Adrenal gland (tissue), 12 donors: ENCODE results near the gene INAFM2. TPM values are rescaled to one million over a fixed set of nuclear protein-coding genes. Genes with fewer than 3 reads are reported as not detected.

Experiments
- DNase-seq, 7 donors: peaks; one replicate each; pipeline ENCODE4 v3.0.0-alpha.2; 2019 to 2020
- H3K27ac ChIP-seq, 5 donors: fragments of 200-600 bp; sonication (generic) in 4 of 5; 1 replicate in 3 of 5; 2 replicates in 2 of 5; pipeline versions ENCODE4 v1.5.1 to v1.8.0; 2016 to 2020; ENCODE audit warnings: mild to moderate bottlenecking in 1 of 5
- H3K27me3 ChIP-seq: fragments of 200-600 bp; 2 replicates; pipeline ENCODE4 v1.8.0; 2021
- H3K36me3 ChIP-seq, 2 donors: fragments of 200-600 bp; replicated peaks in 1 of 2; 1 replicate in 1 of 2; 2 replicates in 1 of 2; pipeline versions ENCODE4 v1.5.1 to v1.8.0; 2018 to 2022
- H3K4me1 ChIP-seq, 2 donors: fragments of 200-600 bp; replicated peaks in 1 of 2; 1 replicate in 1 of 2; 2 replicates in 1 of 2; pipeline versions ENCODE4 v1.5.1 to v1.8.0; 2018 to 2021
- H3K4me3 ChIP-seq, 4 donors: fragments of 200-600 bp; sonication (generic) in 3 of 4; one replicate each; pipeline ENCODE4 v1.5.1; 2016 to 2018
- H3K9me3 ChIP-seq, 3 donors: fragments of 200-600 bp; sonication (generic) in 1 of 3; replicated peaks in 1 of 3; 1 replicate in 2 of 3; 2 replicates in 1 of 3; pipeline versions ENCODE4 v1.5.1 to v1.8.0; 2016 to 2021
- CTCF ChIP-seq, 6 experiments: fragments of 450-650 bp in 4 of 6; fragments of 200-600 bp in 2 of 6; sonication (generic) in 1 of 6; IDR thresholded peaks; 1 replicate in 5 of 6; 2 replicates in 1 of 6; pipeline versions ENCODE4 v1.5.1 to v1.8.0; 2016 to 2021; ENCODE audit warnings: antibody characterized with exemption in 6 of 6, mild to moderate bottlenecking in 2 of 6, moderate library complexity in 1 of 6
- POLR2A ChIP-seq, 2 donors: fragments of 450-650 bp; IDR thresholded peaks; one replicate each; pipeline ENCODE4 v1.6.1; 2017; ENCODE audit warnings: antibody characterized with exemption in 2 of 2, mild to moderate bottlenecking in 2 of 2, moderate library complexity in 1 of 2
- WGBS, 4 donors: extraction: QIAGEN DNeasy Blood & Tissue Kit in 2 of 4; methylation state at CpG; one replicate each; pipeline versions ENCODE4 v1.1.5 to v1.1.7; 2013 to 2017; 5-methylcytosine and 5-hydroxymethylcytosine counted together
- intact Hi-C, 2 donors: fragments of 100-400 bp; cut with DNase I; formaldehyde crosslinking; loops; one replicate each; pipeline versions ENCODE4 v1.14.1 to v1.15.0; 2022 to 2023
- polyA plus RNA-seq, 3 donors: library from polyadenylated mRNA; stranded (reverse); fragments of 200-250 nt in 2 of 3; fragments of 350-450 nt in 1 of 3; fragmentation: Illumina TruSeq in 1 of 3; extraction: RNeasy Lipid Tissue Mini Kit (QIAGEN cat#74804) in 1 of 3; gene quantifications; one replicate each; pipeline ENCODE4 v1.2.3, GENCODE V29; 2013 to 2014
- total RNA-seq, 9 donors: library from RNA; depleted of rRNA in 4 of 9; stranded (reverse); fragments of >200 nt in 4 of 9; fragments of 120-200 nt in 1 of 9; fragmentation: NEBNext Ultra II Directional in 1 of 9; extraction: Animal tissue kit (Norgen Biotek cat#: 25700) in 1 of 9; gene quantifications; one replicate each; pipeline versions ENCODE4 v1.1.0 to v1.2.4, GENCODE V29; 2013 to 2023
- donor health status: healthy with polysubstance abuse.
- donor health status: Bipolar disorder and iron deficiency.
- donor health status: DM: yes; HTN: yes; CAD: no.
- donor health status: DM: no; HTN: no; CAD: no.
- donor health status: DM: no; HTN: no; CAD: no.
- donor health status: DM: yes; HTN: yes; CAD: no.

The INAFM2 gene
- total and polyA plus RNA-seq, 12 donors, result 10.6 to 25.5 (median 20.1) TPM

GRCh38 chr15:40360015-40360414, 36.5 kb downstream of the INAFM2 start:
- no peak for DNase-seq
- intact Hi-C loops, result loop anchor here (5.0 to 10.0 kb wide), 2 partner anchors 55 to 62 kb away; no protein-coding TSS in a partner anchor
- Histone ChIP-seq H3K27me3 (no peaks in the 10 kb centered on the region), H3K9me3 (no peaks in the 10 kb centered on the region), H3K4me3 (no peak overlapping the region), H3K27ac (no peak overlapping the region), H3K36me3 (no peaks in the 10 kb centered on the region), H3K4me1 (peaks cover 5 to 11% of the 10 kb centered on the region in 2 donors)
- WGBS, 4 donors, result 87 to 97% (median 91%) methylated on average over 4 of the region's 4 CpGs
- TF ChIP-seq POLR2A (IDR thresholded peaks at IDR 0.05) (no peak), CTCF (IDR thresholded peaks at IDR 0.05) (no peak)

- intact Hi-C loops, result loop anchor here (5.0 to 10.0 kb wide), 2 partner anchors 53 to 61 kb away; no protein-coding TSS in a partner anchor
- WGBS, 4 donors, result 80 to 97% (median 88%) methylated on average over 1 to 2 of the region's 2 CpGs
- no peak overlapping the region for H3K27ac ChIP-seq
- peaks cover 5 to 11% of the 10 kb centered on the region in 2 donors for H3K4me1 ChIP-seq
- H3K4me3 ChIP-seq, result no peak overlapping the region
- DNase-seq, result no peak
- TF ChIP-seq CTCF (IDR thresholded peaks at IDR 0.05) (no peak), POLR2A (IDR thresholded peaks at IDR 0.05) (no peak)
- no peaks in the 10 kb centered on the region for H3K9me3 ChIP-seq
- no peaks in the 10 kb centered on the region for H3K27me3 ChIP-seq
- no peaks in the 10 kb centered on the region for H3K36me3 ChIP-seq
These were observed 38.1 kb downstream of the INAFM2 start for GRCh38 chr15:40361640-40362039.

DNA sequence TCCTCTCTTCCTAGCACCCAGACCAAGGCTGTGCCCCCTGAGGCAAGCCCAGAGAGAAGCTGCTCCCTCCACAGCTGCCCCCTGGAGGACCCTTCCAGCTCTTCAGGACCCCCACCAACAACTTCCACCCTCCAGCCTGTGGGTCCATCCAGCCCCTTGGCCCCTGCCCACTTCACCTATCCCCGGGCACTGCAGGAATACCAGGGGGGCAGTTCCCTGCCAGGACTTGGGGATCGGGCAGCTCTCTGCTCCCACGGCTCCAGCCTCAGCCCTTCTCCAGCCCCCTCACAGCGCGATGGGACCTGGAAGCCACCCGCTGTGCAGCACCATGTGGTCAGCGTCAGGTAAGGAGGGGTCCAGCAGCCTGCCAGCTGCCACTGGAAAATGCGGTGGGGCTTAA, 40.1 kb downstream of the INAFM2 start:
- H3K36me3 ChIP-seq, result no peaks in the 10 kb centered on the region
- no peaks in the 10 kb centered on the region for H3K9me3 ChIP-seq
- WGBS, 4 donors, result 85 to 91% (median 90%) methylated on average over 2 to 8 of the region's 8 CpGs
- H3K4me3 ChIP-seq, result no peak overlapping the region
- no peaks in the 10 kb centered on the region for H3K27me3 ChIP-seq
- no peak for TF ChIP-seq POLR2A (IDR thresholded peaks at IDR 0.05)
- TF ChIP-seq CTCF (IDR thresholded peaks at IDR 0.05), result no peak
- no peak for DNase-seq
- H3K27ac ChIP-seq, result no peak overlapping the region
- peaks cover under 1 to 15% of the 10 kb centered on the region in 2 donors for H3K4me1 ChIP-seq
- intact Hi-C loops, result loop anchor here (5.0 to 10.0 kb wide), 2 partner anchors 51 to 59 kb away; no protein-coding TSS in a partner anchor

- no peaks in the 10 kb centered on the region for H3K36me3 ChIP-seq
- DNase-seq, result no peak
- TF ChIP-seq CTCF (IDR thresholded peaks at IDR 0.05) (no peak), POLR2A (IDR thresholded peaks at IDR 0.05) (no peak)
- 68 to 79% (median 78%) methylated on average over 5 to 6 of the region's 6 CpGs for WGBS, 4 donors
- intact Hi-C loops, result loop anchor here (5.0 to 10.0 kb wide), 2 partner anchors 51 to 58 kb away; no protein-coding TSS in a partner anchor
- H3K27ac ChIP-seq, result no peak overlapping the region
- no peak overlapping the region for H3K4me3 ChIP-seq
- no peaks in the 10 kb centered on the region for H3K9me3 ChIP-seq
- no peaks in the 10 kb centered on the region for H3K27me3 ChIP-seq
- H3K4me1 ChIP-seq, result peaks cover 0 to 14% of the 10 kb centered on the region in 2 donors
These were observed 40.8 kb downstream of the INAFM2 start for GRCh38 chr15:40364251-40364650.
